HS-5 (cell line): Measurements from ENCODE around the gene SLC37A1.

Experiments
- DNase-seq: peaks from one replicate; pipeline ENCODE4 v3.0.0-alpha.2; 2012; ENCODE audit warnings: low read depth

SLC37A1 gene

GRCh38 chr21:42545317-42545716 is 31.7 kb downstream of the SLC37A1 start:
- no peak for DNase-seq

- no peak for DNase-seq
These were observed 32.1 kb downstream of the SLC37A1 start for GRCh38 chr21:42545745-42546144.

GRCh38 chr21:42546433-42546832 is 32.8 kb downstream of the SLC37A1 start:
- no peak for DNase-seq

- no peak for DNase-seq
These were observed 33.6 kb downstream of the SLC37A1 start for GRCh38 chr21:42547001-42547905.

- DNase-seq: no peak
These were observed 34.3 kb downstream of the SLC37A1 start for GRCh38 chr21:42547906-42548365.

GRCh38 chr21:42548687-42549406 is 35.2 kb downstream of the SLC37A1 start:
- DNase-seq: no peak

- DNase-seq: no peak
These were observed 37.2 kb downstream of the SLC37A1 start for GRCh38 chr21:42550817-42551216.

GRCh38 chr21:42552407-42553336 is 39.0 kb downstream of the SLC37A1 start:
- no peak for DNase-seq

- DNase-seq: no peak
These were observed 39.8 kb downstream of the SLC37A1 start for GRCh38 chr21:42553435-42553834.

- no peak for DNase-seq
These were observed 40.8 kb downstream of the SLC37A1 start for GRCh38 chr21:42554251-42554961.

GRCh38 chr21:42555756-42556438 is 42.2 kb downstream of the SLC37A1 start:
- DNase-seq: no peak

- DNase-seq: no peak
These were observed 42.8 kb downstream of the SLC37A1 start for GRCh38 chr21:42556476-42556875.

GRCh38 chr21:42556960-42557359 is 43.3 kb downstream of the SLC37A1 start:
- no peak for DNase-seq

GRCh38 chr21:42557420-42557819 is 43.8 kb downstream of the SLC37A1 start:
- DNase-seq: no peak

GRCh38 chr21:42558368-42558767 is 44.7 kb downstream of the SLC37A1 start:
- DNase-seq: no peak

GRCh38 chr21:42558846-42559245 is 45.2 kb downstream of the SLC37A1 start:
- DNase-seq: no peak

- DNase-seq: no peak
These were observed 45.7 kb downstream of the SLC37A1 start for GRCh38 chr21:42559326-42559725.

GRCh38 chr21:42560517-42561179 is 47.0 kb downstream of the SLC37A1 start:
- no peak for DNase-seq

- DNase-seq: no peak
These were observed 48.4 kb downstream of the SLC37A1 start for GRCh38 chr21:42561762-42562650.
